Neural progenitor cell (in vitro differentiated cells): ENCODE results near the gene SLC25A13. TPM values are rescaled to one million over a fixed set of nuclear protein-coding genes. Genes with fewer than 3 reads are reported as not detected.
"Not testable (repeated sequence)": the region's sequence is repeated elsewhere in the genome, so short reads cannot be mapped to it uniquely, and the experiment has no call there.

Experiments used
- DNase-seq: peaks from one replicate; pipeline ENCODE4 v3.0.0-alpha.2; 2016; ENCODE audit warnings: low spot score
- H2AFZ ChIP-seq: fragments of 200-600 bp; sonication (generic); replicated peaks from 2 replicates; pipeline ENCODE4 v1.6.1; 2016; ENCODE audit warnings: antibody characterized with exemption
- H3F3A ChIP-seq: fragments of 200-600 bp; sonication (generic); 2 replicates; pipeline ENCODE4 v1.6.1; 2016; ENCODE audit warnings: antibody characterized with exemption, low read depth
- H3K27ac ChIP-seq: fragments of 200-600 bp; sonication (generic); 2 replicates; pipeline ENCODE4 v1.5.1; 2016; ENCODE audit warnings: mild to moderate bottlenecking
- H3K27me3 ChIP-seq: fragments of 200-600 bp; sonication (generic); 2 replicates; pipeline ENCODE4 v1.6.1; 2016; ENCODE audit warnings: mild to moderate bottlenecking, moderate library complexity
- H3K36me3 ChIP-seq: fragments of 200-600 bp; sonication (generic); 2 replicates; pipeline ENCODE4 v1.5.1; 2016
- H3K4me1 ChIP-seq: fragments of 200-600 bp; sonication (generic); 2 replicates; pipeline ENCODE4 v1.6.1; 2016; ENCODE audit warnings: mixed run types
- H3K4me2 ChIP-seq: fragments of 200-600 bp; sonication (generic); 2 replicates; pipeline ENCODE4 v1.6.1; 2016
- H3K4me3 ChIP-seq: fragments of 200-600 bp; sonication (generic); 2 replicates; pipeline ENCODE4 v1.5.1; 2016
- H3K79me2 ChIP-seq: fragments of 200-600 bp; sonication (generic); 2 replicates; pipeline ENCODE4 v1.6.1; 2016; ENCODE audit warnings: low read depth
- H3K9ac ChIP-seq: fragments of 200-600 bp; sonication (generic); 2 replicates; pipeline ENCODE4 v1.6.1; 2016
- H3K9me3 ChIP-seq: fragments of 200-600 bp; sonication (generic); 2 replicates; pipeline ENCODE4 v1.5.1; 2016; ENCODE audit warnings: low read depth
- H4K20me1 ChIP-seq: fragments of 200-600 bp; sonication (generic); 2 replicates; pipeline ENCODE4 v1.6.1; 2016; ENCODE audit warnings: low read depth
- H3K27ac Mint-ChIP-seq: 3 replicates; pipeline ENCODE4 v1.8.0; 2021; ENCODE audit warnings: mixed read lengths
- H3K27me3 Mint-ChIP-seq: 2 replicates; pipeline ENCODE4 v1.8.0; 2022; ENCODE audit warnings: low read depth, mild to moderate bottlenecking, inconsistent platforms, moderate library complexity, mixed read lengths; ENCODE audit not compliant: insufficient read depth
- H3K36me3 Mint-ChIP-seq: 3 replicates; pipeline ENCODE4 v1.8.0; 2021; ENCODE audit warnings: mixed read lengths
- H3K4me1 Mint-ChIP-seq: 3 replicates; pipeline ENCODE4 v1.8.0; 2021; ENCODE audit warnings: mixed read lengths
- H3K4me3 Mint-ChIP-seq: 3 replicates; pipeline ENCODE4 v1.8.0; 2021; ENCODE audit warnings: mild to moderate bottlenecking, moderate library complexity, mixed read lengths
- H3K9me3 Mint-ChIP-seq: 3 replicates; pipeline ENCODE4 v1.8.0; 2020; ENCODE audit warnings: mixed read lengths
- CTCF ChIP-seq: fragments of 200-600 bp; sonication (generic); IDR thresholded peaks from 2 replicates; pipeline ENCODE4 v1.5.1; 2017; ENCODE audit warnings: antibody characterized with exemption, mild to moderate bottlenecking
- EZH2 ChIP-seq: fragments of 200-600 bp; sonication (generic); IDR thresholded peaks from 2 replicates; pipeline ENCODE4 v1.6.1; 2017; ENCODE audit warnings: antibody characterized with exemption, mild to moderate bottlenecking, moderate library complexity
- EZH2phosphoT487 ChIP-seq: fragments of 200-600 bp; sonication (generic); IDR thresholded peaks from 2 replicates; pipeline ENCODE4 v1.6.1; 2017; ENCODE audit warnings: antibody characterized with exemption
- total RNA-seq: library from RNA; depleted of rRNA; stranded (reverse); fragments of >200 nt; gene quantifications from 2 replicates; pipeline ENCODE4 v1.2.3, GENCODE V29; 2015; ENCODE audit warnings: low replicate concordance

The SLC25A13 gene
- total RNA-seq, 1 donor from 2014 or later, result 83.3 TPM

GRCh38 chr7:96297876-96298275 lies 24.0 kb downstream of the SLC25A13 start:
- Mint-ChIP-seq H3K9me3 (peaks cover 9% of the 10 kb centered on the region), H3K27ac (no peak overlapping the region), H3K36me3 (peaks cover 25% of the 10 kb centered on the region), H3K4me1 (no peaks in the 10 kb centered on the region), H3K27me3 (no peaks in the 10 kb centered on the region), H3K4me3 (no peak overlapping the region)
- Histone ChIP-seq H3K4me3 (no peak overlapping the region), H3K9me3 (no peaks in the 10 kb centered on the region), H3K4me1 (no peaks in the 10 kb centered on the region), H3K79me2 (peaks cover 69% of the 10 kb centered on the region), H4K20me1 (no peaks in the 10 kb centered on the region), H3K27ac (no peak overlapping the region), H3K4me2 (no peak overlapping the region), H3K36me3 (peaks cover 3% of the 10 kb centered on the region), H2AFZ (no peak overlapping the region), H3K27me3 (no peaks in the 10 kb centered on the region), H3F3A (no peaks in the 10 kb centered on the region), H3K9ac (no peak overlapping the region)
- TF ChIP-seq EZH2 (no peak), CTCF (no peak), EZH2phosphoT487 (no peak)
- DNase-seq, result no peak

GRCh38 chr7:96297446-96297845 lies 24.5 kb downstream of the SLC25A13 start:
- H3K36me3 Mint-ChIP-seq, result peaks cover 26% of the 10 kb centered on the region
- not testable (repeated sequence) for H3K4me1 ChIP-seq, H3K9ac ChIP-seq, H3K27ac ChIP-seq, H3K27me3 ChIP-seq, H3F3A ChIP-seq, H3K4me3 Mint-ChIP-seq, DNase-seq, H3K4me3 ChIP-seq, H3K9me3 ChIP-seq, H3K27ac Mint-ChIP-seq, H4K20me1 ChIP-seq, H2AFZ ChIP-seq, H3K36me3 ChIP-seq, H3K4me1 Mint-ChIP-seq, H3K4me2 ChIP-seq, H3K27me3 Mint-ChIP-seq
- peaks cover 13% of the 10 kb centered on the region for H3K9me3 Mint-ChIP-seq
- H3K79me2 ChIP-seq, result peaks cover 67% of the 10 kb centered on the region

GRCh38 chr7:96293911-96294310 lies 28.0 kb downstream of the SLC25A13 start:
- H3K9me3 ChIP-seq, H3K27me3 Mint-ChIP-seq, H3K36me3 ChIP-seq, H3K4me3 Mint-ChIP-seq, H3F3A ChIP-seq, H3K4me3 ChIP-seq, H3K4me1 ChIP-seq, H3K27ac ChIP-seq, H3K4me2 ChIP-seq, H3K9ac ChIP-seq, H4K20me1 ChIP-seq, H2AFZ ChIP-seq, DNase-seq, H3K27ac Mint-ChIP-seq, H3K27me3 ChIP-seq, H3K4me1 Mint-ChIP-seq: not testable (repeated sequence)
- peaks cover 39% of the 10 kb centered on the region for H3K9me3 Mint-ChIP-seq
- H3K79me2 ChIP-seq, result peaks cover 45% of the 10 kb centered on the region
- H3K36me3 Mint-ChIP-seq, result peaks cover 31% of the 10 kb centered on the region

- no peak overlapping the region for H3K4me3 Mint-ChIP-seq
- H3K36me3 Mint-ChIP-seq, result peaks cover 35% of the 10 kb centered on the region
- Histone ChIP-seq H3K79me2 (peaks cover 68% of the 10 kb centered on the region), H3K4me1 (no peaks in the 10 kb centered on the region), H3K4me3 (no peak overlapping the region), H3F3A (no peaks in the 10 kb centered on the region), H3K9me3 (peaks cover 6% of the 10 kb centered on the region), H2AFZ (no peak overlapping the region), H3K4me2 (no peak overlapping the region), H3K36me3 (no peaks in the 10 kb centered on the region), H4K20me1 (no peaks in the 10 kb centered on the region), H3K9ac (no peak overlapping the region), H3K27ac (no peak overlapping the region), H3K27me3 (no peaks in the 10 kb centered on the region)
- H3K27ac Mint-ChIP-seq, result no peak overlapping the region
- H3K27me3 Mint-ChIP-seq, result peaks cover 3% of the 10 kb centered on the region
- H3K4me1 Mint-ChIP-seq, result no peaks in the 10 kb centered on the region
- peaks cover 35% of the 10 kb centered on the region for H3K9me3 Mint-ChIP-seq
- TF ChIP-seq EZH2phosphoT487 (no peak), EZH2 (no peak), CTCF (no peak)
- no peak for DNase-seq
Observed at GRCh38 chr7:96287559-96287958, 34.3 kb downstream of the SLC25A13 start.
